HUES64 (cell line): Measurements from ENCODE around the gene CMA1.

Experiments used
- H3K27ac ChIP-seq: 2 replicates; pipeline ENCODE4 v1.7.0; 2013; ENCODE audit warnings: low read depth, low read length, inconsistent platforms
- H3K27me3 ChIP-seq: 2 replicates; pipeline ENCODE4 v1.6.1; 2013; ENCODE audit warnings: mild to moderate bottlenecking, low read length; ENCODE audit not compliant: insufficient read depth
- H3K36me3 ChIP-seq: 2 replicates; pipeline ENCODE4 v1.6.1; 2013; ENCODE audit warnings: mild to moderate bottlenecking, low read length; ENCODE audit not compliant: insufficient read depth
- H3K4me1 ChIP-seq: 2 replicates; pipeline ENCODE4 v1.6.1; 2013; ENCODE audit warnings: mild to moderate bottlenecking, low read length, moderate library complexity; ENCODE audit not compliant: insufficient read depth
- H3K4me3 ChIP-seq: 2 replicates; pipeline ENCODE4 v1.5.1; 2013; ENCODE audit warnings: mild to moderate bottlenecking, low read length, moderate library complexity
- H3K9ac ChIP-seq: 2 replicates; pipeline ENCODE4 v1.6.1; 2013; ENCODE audit warnings: mild to moderate bottlenecking, low read depth, low read length
- H3K9me3 ChIP-seq: 2 replicates; pipeline ENCODE4 v1.6.1; 2013; ENCODE audit warnings: low read depth, low read length; ENCODE audit not compliant: insufficient read depth
- WGBS: fragments of 150-250, 120-280 bp; methylation state at CpG from one replicate; pipeline ENCODE4 v1.1.7; 2013; ENCODE audit warnings: missing lambda C conversion rate; 5-methylcytosine and 5-hydroxymethylcytosine counted together

The CMA1 gene

GRCh38 chr14:24463884-24464785 lies 43.9 kb downstream of the CMA1 start:
- Histone ChIP-seq H3K27me3 (no peaks in the 10 kb centered on the region), H3K9ac (no peak overlapping the region), H3K36me3 (no peaks in the 10 kb centered on the region), H3K4me3 (no peak overlapping the region), H3K9me3 (no peaks in the 10 kb centered on the region), H3K4me1 (no peaks in the 10 kb centered on the region), H3K27ac (no peak overlapping the region)
- 62% methylated on average over 3 of the region's 4 CpGs for WGBS

DNA sequence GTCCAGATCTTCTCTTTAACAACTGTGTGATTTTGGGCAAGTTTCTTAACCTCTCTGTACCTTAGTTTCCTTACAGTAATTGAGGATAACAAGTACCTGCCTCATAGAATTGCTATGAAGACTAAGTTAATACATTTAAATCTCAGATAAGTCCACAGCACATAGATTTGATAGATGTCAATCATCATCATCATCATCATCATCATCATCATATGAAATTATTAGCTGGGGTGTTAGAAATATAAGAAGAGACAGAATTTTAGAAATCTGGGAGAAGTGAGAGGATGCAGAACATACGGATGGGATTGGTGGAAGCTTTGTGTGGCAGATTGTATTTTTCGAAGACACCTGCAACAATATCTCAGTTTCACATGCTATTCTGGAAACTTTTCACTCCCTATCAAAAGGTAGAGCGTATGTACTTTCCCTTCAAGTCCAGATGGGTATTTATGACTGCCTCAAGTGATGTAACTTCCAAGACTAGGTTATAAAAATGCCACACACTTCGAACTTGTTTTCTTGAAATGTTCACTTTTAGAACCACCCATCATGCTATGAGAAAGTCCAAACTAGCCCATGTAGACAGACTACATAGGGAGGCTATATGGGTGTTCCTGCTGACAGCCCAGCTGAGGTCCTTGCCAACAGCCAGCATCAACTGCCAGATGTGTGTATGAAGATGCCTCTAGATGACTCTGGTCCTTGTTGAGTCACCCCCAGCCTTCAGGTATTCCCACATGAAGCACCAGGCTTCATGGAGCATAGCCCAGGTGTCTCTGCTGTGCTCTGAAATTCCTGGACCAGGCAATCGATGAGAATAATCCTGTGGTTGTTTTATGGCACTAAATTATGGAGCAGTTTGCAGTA lies 44.8 kb downstream of the CMA1 start:
- no peak overlapping the region for H3K27ac ChIP-seq
- H3K9me3 ChIP-seq, result no peaks in the 10 kb centered on the region
- no peaks in the 10 kb centered on the region for H3K36me3 ChIP-seq
- H3K9ac ChIP-seq, result no peak overlapping the region
- no peak overlapping the region for H3K4me3 ChIP-seq
- no peaks in the 10 kb centered on the region for H3K4me1 ChIP-seq
- WGBS, result 72% methylated on average over 4 of the region's 5 CpGs
- H3K27me3 ChIP-seq, result no peaks in the 10 kb centered on the region

- no peaks in the 10 kb centered on the region for H3K4me1 ChIP-seq
- no peak overlapping the region for H3K27ac ChIP-seq
- no peaks in the 10 kb centered on the region for H3K9me3 ChIP-seq
- no peak overlapping the region for H3K9ac ChIP-seq
- no peak overlapping the region for H3K4me3 ChIP-seq
- H3K36me3 ChIP-seq, result no peaks in the 10 kb centered on the region
- H3K27me3 ChIP-seq, result no peaks in the 10 kb centered on the region
Measured at GRCh38 chr14:24461336-24461735, 46.7 kb downstream of the CMA1 start.

GRCh38 chr14:24459331-24459730 lies 48.7 kb downstream of the CMA1 start:
- H3K27me3 ChIP-seq, result no peaks in the 10 kb centered on the region
- H3K36me3 ChIP-seq, result no peaks in the 10 kb centered on the region

DNA sequence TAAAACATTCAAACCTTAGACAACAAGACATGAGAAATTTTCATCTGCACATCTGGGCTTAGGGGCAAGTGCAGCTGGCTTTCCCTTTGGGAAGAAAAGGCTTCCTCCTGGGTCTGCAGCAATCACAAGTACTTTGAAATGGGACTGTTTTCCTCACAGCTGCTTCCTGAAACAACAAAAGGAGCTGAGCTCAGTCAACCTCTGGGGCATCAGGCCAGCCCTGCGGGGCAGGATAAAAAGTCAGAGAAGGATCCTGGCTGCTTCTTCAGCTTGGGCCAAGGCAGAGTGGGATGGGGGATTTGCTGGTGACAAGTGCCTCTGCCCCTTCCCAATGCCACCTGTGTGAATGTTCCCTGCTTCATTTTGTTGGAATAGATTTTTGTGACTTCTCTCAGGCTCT lies 49.3 kb downstream of the CMA1 start:
- Histone ChIP-seq H3K9ac (no peak overlapping the region), H3K9me3 (peaks cover 10% of the 10 kb centered on the region), H3K4me3 (no peak overlapping the region), H3K4me1 (no peaks in the 10 kb centered on the region), H3K27me3 (no peaks in the 10 kb centered on the region), H3K36me3 (no peaks in the 10 kb centered on the region), H3K27ac (no peak overlapping the region)
- WGBS, result 89% methylated on average over 1 of the region's 1 CpG

More at GRCh38 chr14:24459331-24459730, 48.7 kb downstream of the CMA1 start:
- WGBS, result 93% methylated on average over 3 of the region's 3 CpGs
- H3K9ac ChIP-seq, result no peak overlapping the region
- H3K4me3 ChIP-seq, result no peak overlapping the region
- no peaks in the 10 kb centered on the region for H3K4me1 ChIP-seq
- H3K9me3 ChIP-seq, result peaks cover 4% of the 10 kb centered on the region
- no peak overlapping the region for H3K27ac ChIP-seq

GRCh38 chr14:24456980-24457379 lies 51.1 kb downstream of the CMA1 start:
- Histone ChIP-seq H3K4me3 (no peak overlapping the region), H3K9ac (no peak overlapping the region), H3K27me3 (no peaks in the 10 kb centered on the region), H3K9me3 (peaks cover 14% of the 10 kb centered on the region), H3K4me1 (no peaks in the 10 kb centered on the region), H3K36me3 (no peaks in the 10 kb centered on the region), H3K27ac (no peak overlapping the region)
